ENCODE results near the gene BNIPL.

GRCh38 chr1:151055581-151055980 is 19.2 kb downstream of the BNIPL start:
- no peak for TF ChIP-seq POLR2A (IDR thresholded peaks at IDR 0.05; ENCODE audit: low read depth, low read length)
- TF ChIP-seq CTCF (conservative IDR thresholded peaks at IDR 0.05; ENCODE audit: low read depth, low read length): no peak
- TF ChIP-seq RCOR1 (IDR thresholded peaks at IDR 0.05; ENCODE audit: insufficient replicate concordance, low read length): no peak
- TF ChIP-seq FOS (IDR thresholded peaks at IDR 0.05; ENCODE audit: low read depth, low read length): no peak
- TF ChIP-seq USF2 (IDR thresholded peaks at IDR 0.05; ENCODE audit: low read depth, low read length): no peak
- TF ChIP-seq SMC3 (IDR thresholded peaks at IDR 0.05; ENCODE audit: low read depth, low read length): no peak
